ENCODE measurements around the gene FAM227B.
A peak's percentile ranks its signal among the peaks of the same experiment; 100 is the strongest.
"Not testable (repeated sequence)": the region's sequence is repeated elsewhere in the genome, so short reads cannot be mapped to it uniquely, and the experiment has no call there.

The FAM227B gene

DNA sequence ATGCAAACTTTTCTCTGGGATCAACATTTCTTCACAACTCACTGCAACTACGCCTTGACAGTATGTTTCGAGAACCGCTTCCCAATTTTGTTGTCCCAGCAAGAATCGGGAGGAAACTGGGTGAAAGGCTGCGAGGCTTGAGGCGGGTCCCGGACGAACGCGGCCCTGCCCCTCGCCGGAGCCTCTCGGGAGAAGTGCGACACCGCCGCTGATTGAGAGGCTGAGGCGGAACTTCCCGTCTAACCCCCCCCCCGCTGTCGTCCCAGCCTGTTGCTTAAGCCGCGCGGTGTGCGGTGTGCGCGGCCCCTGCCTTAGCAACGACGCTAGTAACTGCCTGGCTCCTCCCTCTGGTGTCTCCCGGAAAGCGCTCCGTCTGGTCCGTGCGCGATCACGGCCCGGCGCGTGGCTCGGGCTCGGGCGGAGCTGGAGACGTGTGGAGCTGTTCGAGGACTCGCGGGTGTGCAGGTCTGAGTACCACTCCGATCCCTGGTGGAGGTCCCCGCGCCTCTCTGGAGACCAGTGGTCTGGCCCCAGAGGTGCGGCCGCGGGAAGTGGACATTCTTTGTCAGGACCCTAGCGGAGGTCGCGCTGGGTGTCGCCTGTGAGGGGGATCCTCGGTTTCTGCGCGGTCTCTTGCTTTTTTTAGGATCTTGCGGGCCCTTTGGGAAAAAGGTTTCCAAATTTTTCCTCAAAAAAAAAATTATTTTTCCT lies at the start of gene FAM227B, which contains the start of gene DTWD1:
FAM227B (minus strand) TSS at position 161 of the 711 bp plus-strand sequence. CDS start 5,647 bp downstream, outside the sequence.
DTWD1 (plus strand) TSS at position 391 of the 711 bp plus-strand sequence. CDS start 4,120 bp downstream, outside the sequence.
- peak; percentile 92 for DNase-seq (ENCODE audit: low spot score)

DNA sequence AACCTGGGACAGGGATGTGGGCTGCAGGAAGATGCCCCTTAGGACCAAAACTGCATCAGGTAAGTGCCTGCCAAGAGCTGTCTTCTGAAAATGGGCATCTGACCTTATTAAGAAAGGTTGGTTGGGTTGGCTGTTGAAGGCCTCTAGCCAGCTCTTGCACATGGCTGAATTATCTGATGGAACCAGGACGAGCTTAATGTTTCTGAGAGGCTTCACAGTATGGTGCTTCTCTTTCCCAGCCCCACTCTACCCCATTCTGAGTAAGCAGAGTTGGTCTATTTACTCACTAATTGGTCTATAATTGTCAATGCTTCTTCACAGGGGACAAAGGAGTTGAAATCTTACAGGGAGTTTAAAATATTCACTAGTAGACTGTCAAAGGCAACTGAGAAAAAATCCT lies 48.7 kb upstream of the FAM227B start:
- DNase-seq (ENCODE audit: low spot score) = no peak

- DNase-seq (ENCODE audit: low spot score) = not testable (repeated sequence)
These were observed 45.9 kb upstream of the FAM227B start for GRCh38 chr15:49666486-49666885.

DNA sequence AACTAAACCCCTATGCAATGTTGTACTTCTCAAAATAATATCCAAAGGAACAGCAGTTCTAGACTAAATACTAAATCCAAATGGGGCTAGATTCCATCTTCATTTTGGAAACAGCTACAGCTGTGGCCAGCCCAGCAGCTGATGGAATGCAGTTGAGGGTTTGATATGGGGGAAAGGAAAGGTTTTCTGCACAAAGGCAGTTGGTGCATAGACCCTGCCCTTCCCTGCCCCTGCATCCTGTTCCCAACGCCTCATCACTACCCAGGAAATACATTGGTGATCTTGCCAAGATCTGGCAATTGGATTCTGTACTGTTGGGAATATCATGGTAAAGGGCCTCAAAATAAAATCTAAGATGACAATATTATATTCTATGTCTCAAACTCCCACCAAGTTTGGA lies 44.1 kb upstream of the FAM227B start:
- DNase-seq (ENCODE audit: low spot score) = no peak

DNA sequence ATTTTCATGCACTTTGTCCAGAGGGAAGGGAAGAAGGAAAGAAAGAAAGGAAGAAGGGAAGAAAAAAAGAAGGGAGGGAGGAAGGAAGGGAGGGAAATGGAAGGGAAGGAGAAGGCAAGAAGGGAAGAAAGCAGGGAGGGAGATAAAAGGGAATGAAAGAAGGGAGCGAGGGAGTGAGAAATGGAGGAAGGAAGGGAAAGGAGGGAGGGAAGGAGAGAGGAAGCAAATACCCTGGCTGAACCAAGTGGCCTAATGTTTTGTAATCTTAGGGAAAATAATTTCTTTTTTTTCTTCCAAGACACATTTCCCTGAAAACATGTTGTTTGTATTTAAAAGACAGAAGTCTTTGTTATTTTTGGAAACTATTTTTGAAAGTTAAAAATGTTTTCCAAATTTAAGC lies 36.1 kb upstream of the FAM227B start:
- no peak for DNase-seq (ENCODE audit: low spot score)

DNA sequence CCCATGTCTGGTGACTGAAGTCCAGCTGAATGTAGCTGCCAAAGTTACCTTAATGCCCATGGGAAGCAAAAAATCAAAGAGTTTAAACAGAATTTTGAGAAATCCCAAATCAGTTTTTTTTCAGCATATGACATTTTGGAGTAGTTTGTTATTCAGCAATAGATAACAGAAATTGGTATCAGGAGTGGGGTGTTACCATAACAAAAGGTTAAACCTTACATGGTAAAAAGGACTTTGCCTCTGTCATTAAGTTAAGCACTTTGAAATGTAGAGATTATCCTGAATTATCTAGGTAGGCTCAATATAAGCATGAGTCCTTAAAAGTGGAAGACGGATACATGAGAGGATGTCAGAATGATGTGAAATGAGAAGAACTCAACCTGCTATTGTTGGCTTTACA lies 32.3 kb upstream of the FAM227B start:
- DNase-seq (ENCODE audit: low spot score) = no peak

DNA sequence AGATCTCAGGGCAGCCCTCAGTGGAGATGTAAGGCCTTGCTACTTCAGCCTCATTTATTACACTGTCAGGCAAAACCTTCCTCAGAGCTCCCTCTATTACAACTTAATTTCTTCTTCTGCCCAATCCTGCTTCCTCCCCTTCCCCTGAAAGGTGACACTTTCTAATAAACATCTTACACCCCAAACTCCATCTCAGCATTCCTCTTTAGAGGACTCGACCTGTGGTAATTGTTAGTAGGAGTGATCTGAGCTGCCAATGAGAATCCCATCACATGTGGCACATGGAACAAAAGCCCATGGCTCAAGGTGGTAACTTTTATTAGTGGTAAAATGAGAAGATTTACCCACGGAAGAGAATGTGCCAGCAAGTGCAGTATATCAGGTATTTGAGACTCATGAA lies 30.1 kb upstream of the FAM227B start:
- DNase-seq (ENCODE audit: low spot score) = no peak

DNA sequence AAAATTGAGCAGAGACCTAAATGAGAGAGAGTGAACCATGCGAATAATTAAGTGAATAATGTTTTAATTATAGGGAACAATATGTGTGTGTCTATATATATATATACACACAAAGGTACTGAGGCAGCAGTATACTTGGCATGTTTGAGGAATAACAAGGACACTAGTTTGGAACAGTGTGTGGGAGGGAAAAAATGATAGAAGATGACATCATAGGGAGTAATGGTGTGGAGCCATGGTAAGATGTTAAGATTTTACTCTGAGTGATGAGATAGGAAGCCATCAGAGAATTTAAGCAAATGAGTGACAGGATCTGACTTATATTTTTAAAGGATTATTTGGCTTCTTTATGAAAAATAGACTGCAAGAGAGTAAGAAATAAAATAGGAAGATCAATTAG lies 29.4 kb upstream of the FAM227B start:
- DNase-seq (ENCODE audit: low spot score) = no peak

DNA sequence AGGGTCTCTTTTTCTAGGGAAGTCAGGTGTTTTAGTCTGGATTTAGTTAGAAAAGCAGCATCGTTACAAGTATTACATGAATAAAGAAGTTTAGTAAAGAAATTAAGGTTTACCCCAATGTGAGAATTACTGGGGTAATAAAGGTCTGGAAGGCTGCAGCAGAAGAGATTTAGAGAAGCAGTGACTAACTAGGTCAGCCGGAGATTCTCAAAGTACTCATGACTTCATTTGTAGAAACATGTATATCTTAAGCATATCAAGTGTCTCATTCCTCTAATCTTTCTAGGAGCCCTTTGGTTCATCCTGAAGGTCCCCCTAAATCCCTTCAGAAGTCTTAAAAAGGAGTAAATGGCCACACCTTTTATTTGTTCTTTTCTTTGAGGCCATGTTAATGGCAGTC lies 26.3 kb upstream of the FAM227B start:
- no peak for DNase-seq (ENCODE audit: low spot score)

DNA sequence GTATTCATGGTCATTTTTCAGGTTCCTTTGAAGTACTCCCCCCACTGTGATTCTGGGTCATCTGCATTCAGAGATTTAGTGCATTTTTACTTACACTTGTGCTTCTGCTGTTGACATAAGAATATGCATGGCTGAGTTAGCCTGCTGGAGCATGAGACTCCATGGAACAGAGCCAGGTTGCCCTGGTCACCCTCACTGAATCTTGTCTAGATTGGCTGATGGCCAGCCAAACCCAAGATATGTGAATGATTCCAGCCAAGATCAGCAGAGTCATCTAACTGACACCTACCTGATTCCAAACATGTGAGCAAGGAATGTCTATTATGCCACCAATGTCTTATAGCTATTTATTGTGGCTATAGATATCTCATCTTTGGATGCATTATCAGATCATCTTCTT lies 25.3 kb upstream of the FAM227B start:
- peak; percentile 31 for DNase-seq (ENCODE audit: low spot score)

DNA sequence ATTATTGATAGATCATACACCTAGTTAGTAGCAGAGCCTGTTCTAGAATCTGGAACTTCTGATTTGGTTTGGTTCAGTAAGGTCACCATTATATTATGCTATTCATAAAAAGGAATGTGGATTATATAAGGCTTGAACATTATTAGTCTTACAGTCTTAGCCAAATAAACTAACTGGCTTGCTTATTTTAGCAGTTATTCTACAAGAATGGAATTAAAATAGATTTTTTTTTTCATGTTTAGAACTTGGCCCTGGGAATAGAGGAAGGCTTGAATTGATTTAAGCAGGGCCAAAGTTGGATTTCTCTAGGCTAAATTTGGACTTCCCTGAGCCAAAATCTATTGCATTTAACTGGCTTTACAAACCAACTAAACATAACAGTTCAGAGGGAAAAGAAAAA lies 24.7 kb upstream of the FAM227B start:
- DNase-seq (ENCODE audit: low spot score) = no peak

DNA sequence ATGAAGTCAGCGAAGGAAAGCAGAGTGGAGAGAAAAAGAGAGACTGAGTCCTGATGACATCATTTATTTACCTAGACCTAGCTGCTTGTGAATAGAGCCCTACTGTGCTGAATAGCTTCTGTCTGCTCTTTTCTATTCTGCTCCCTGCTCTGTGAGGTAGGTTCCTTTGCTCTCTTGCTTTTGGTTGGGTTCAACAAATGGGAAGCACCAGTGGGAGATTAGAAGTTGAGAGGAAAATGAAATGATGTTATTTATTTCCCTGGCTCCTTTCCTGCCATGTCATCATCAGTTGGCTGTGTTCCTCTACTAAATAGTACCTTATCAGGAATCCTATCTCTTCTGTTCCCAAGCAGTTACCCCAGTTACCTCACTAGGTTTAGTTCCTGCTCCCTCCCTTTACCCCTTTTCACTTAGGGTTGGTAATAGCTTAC lies 23.8 kb upstream of the FAM227B start:
- DNase-seq (ENCODE audit: low spot score) = no peak

- no peak for DNase-seq (ENCODE audit: low spot score)
These were observed 17.2 kb upstream of the FAM227B start for GRCh38 chr15:49637857-49638256.

- no peak for DNase-seq (ENCODE audit: low spot score)
These were observed 7.8 kb upstream of the FAM227B start for GRCh38 chr15:49628379-49628778.

DNA sequence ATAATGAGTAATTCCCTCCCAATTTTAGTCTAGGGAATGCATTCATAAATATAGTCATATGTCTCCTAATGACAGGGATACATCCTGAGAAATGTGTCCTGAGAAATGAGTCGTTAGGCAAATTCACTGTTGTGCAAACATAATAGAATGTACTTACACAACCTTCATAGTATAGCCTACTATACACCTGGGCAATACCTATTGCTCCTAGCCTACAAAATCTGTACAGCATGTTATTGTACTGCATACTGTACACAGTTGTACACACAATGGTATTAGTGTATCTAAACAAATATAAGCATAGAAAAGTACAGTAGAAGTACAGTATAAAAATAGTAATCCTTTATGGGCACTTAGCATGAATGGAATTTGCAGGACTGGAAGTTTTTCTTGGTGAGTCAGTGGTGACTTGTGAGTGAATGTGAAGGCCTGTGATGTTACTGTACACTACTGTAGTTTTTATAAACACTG lies 6.8 kb upstream of the FAM227B start:
- DNase-seq (ENCODE audit: low spot score) = peak; percentile 30

DNA sequence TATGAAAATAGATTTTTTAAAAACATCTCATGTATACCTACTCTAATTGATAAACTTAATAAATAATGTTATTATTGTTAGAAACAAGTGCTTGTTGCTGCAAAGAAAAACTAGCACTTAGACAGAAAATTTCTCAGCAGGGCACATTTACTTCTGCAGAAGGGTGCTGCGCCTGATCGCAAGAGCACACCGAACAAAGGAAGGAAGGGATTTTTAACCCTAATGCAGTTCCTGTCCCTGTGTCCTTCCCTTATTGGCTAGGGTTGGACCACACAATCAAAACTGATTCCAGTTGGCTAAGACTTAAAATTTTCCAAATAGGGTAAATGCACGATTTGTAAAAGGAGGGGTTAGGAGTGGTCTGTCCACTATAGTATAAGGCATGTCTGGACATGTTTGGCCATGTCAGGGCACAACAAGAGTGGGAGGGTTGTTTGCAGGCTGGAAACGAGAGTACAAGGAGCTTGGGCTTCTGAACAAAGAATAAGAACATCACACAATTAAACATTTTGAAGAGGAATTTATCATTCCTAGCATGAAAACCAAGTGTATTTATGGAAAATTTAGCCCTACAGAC lies 4.9 kb upstream of the FAM227B start:
- DNase-seq (ENCODE audit: low spot score) = no peak

- DNase-seq (ENCODE audit: low spot score) = peak; percentile 23
These were observed 3.4 kb upstream of the FAM227B start for GRCh38 chr15:49624056-49624455.

DNA sequence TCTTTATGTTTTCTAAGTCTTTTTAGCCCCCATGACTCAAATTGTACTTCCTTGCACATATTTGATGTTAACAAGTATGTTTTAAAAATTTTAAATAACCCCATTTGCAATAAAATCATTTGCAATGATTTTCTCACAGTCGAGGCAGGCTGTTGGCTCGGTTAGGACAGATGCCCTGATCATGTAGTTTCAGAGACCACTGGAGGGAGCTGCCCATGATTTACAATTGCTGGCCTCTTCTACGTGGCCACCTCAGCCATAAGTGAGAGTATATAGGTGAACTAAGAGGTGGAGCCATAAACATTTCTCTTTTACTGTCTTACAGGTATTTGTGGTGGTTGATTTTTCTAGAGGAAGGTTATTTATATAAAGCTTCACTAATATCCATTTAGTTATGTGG lies 1.9 kb upstream of the FAM227B start:
- no peak for DNase-seq (ENCODE audit: low spot score)

DNA sequence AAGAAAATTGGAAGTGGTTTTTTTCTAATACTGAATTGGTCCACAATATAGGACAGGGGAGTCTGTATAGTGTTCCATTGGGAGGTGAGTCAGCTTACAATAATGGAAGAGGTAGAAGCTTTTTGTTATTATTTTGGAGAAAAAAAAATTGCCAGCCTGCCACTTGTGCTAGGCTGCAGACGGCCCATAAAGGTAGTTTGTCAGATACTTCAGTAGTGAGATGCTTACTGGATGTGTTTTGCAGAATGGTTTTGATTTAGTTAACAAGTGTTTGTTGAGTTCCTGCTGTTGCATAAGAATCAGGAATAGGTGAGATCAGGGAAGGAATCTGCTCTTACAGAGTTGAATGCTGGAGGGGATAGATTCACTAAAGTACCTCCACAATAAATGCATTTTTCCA lies 1.3 kb upstream of the FAM227B start:
- no peak for DNase-seq (ENCODE audit: low spot score)

- DNase-seq (ENCODE audit: low spot score) = no peak
These were observed 788 bp upstream of the FAM227B start for GRCh38 chr15:49621401-49621811.

GRCh38 chr15:49620199-49620598 lies 419 bp downstream of the FAM227B start:
- no peak for DNase-seq (ENCODE audit: low spot score)

DNA sequence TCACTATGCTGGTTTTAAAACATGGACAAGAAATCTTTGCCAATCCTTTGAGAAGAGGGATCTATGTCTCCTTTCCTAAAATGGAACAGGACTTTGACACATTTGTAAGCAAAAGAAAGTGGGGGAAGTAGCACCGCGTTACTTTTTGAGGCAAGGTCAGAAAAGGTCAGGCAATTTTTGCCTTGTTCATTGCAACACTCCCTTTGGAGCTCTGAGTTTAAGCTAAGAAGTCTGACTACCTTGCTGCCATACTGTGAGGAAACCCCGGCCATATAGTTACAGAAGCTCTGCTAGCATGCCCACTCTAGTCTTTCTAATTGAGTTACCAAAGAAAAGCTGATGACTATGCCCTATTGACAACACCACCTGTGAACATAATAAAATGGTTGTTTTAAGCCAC lies 1.4 kb downstream of the FAM227B start:
- DNase-seq (ENCODE audit: low spot score) = no peak

- DNase-seq (ENCODE audit: low spot score) = not testable (repeated sequence)
These were observed 8.4 kb downstream of the FAM227B start for GRCh38 chr15:49612240-49612639.
